PC-3 (cell line): ENCODE measurements around the gene JMJD4. TPM values are rescaled to one million over a fixed set of nuclear protein-coding genes. Genes with fewer than 3 reads are reported as not detected.

Experiments used
- ATAC-seq: fragments of 200-7000 bp; cut with Tn5 transposase; 2 replicates; pipeline ENCODE4 v1.9.1; 2020; ENCODE audit warnings: mild to moderate bottlenecking, moderate library complexity
- BruUV-seq: library from RNA; stranded (reverse); fragments of 400-500 nt; replicated peaks from 2 replicates; lab custom pipeline; 2021; lab: Mats Ljungman, UMichigan
- CTCF ChIA-PET: fragments of 300-600 bp; sonication (Branson Sonifier 250); formaldehyde crosslinking; loops from one replicate; lab custom pipeline; 2022; ENCODE audit warnings: antibody characterized with exemption; lab: Charles Lee
- POLR2A ChIA-PET: fragments of 300-600 bp; sonication (Branson Sonifier 250); formaldehyde crosslinking; loops from one replicate; lab custom pipeline; 2022; ENCODE audit warnings: antibody characterized with exemption; ENCODE audit not compliant: unreplicated experiment; lab: Charles Lee
- DNase-seq: peaks from one replicate; pipeline ENCODE4 v3.0.0-alpha.2; 2015
- H2AFZ ChIP-seq: fragments of 300-600 bp; sonication (generic); 2 replicates; pipeline ENCODE4 v1.6.0; 2016; ENCODE audit warnings: antibody characterized with exemption, low read length
- H3F3A ChIP-seq: fragments of 300-600 bp; sonication (generic); one replicate; pipeline ENCODE4 v1.6.0; 2017; ENCODE audit warnings: antibody characterized with exemption, low read length, control low read depth, mild to moderate bottlenecking; ENCODE audit not compliant: unreplicated experiment
- H3K27ac ChIP-seq: fragments of 300-600 bp; sonication (generic); 2 replicates; pipeline ENCODE4 v1.5.1; 2016; ENCODE audit warnings: mild to moderate bottlenecking, low read length
- H3K27me3 ChIP-seq: fragments of 300-600 bp; sonication (generic); 2 replicates; pipeline ENCODE4 v1.6.1; 2016; ENCODE audit warnings: low read length, mixed read lengths
- H3K36me3 ChIP-seq: fragments of 300-600 bp; sonication (generic); 2 replicates; pipeline ENCODE4 v1.6.1; 2016; ENCODE audit warnings: low read depth, mixed run types, low read length, mixed read lengths
- H3K4me1 ChIP-seq: fragments of 300-600 bp; sonication (generic); 2 replicates; pipeline ENCODE4 v1.5.1; 2016; ENCODE audit warnings: low read length; ENCODE audit not compliant: insufficient read depth
- H3K4me2 ChIP-seq: fragments of 300-600 bp; sonication (generic); 2 replicates; pipeline ENCODE4 v1.6.0; 2016; ENCODE audit warnings: low read length
- H3K4me3 ChIP-seq: fragments of 300-600 bp; sonication (generic); 2 replicates; pipeline ENCODE4 v1.5.1; 2016; ENCODE audit warnings: mild to moderate bottlenecking, low read length, mixed read lengths
- H3K79me2 ChIP-seq: fragments of 300-600 bp; sonication (generic); 2 replicates; pipeline ENCODE4 v1.6.1; 2017; ENCODE audit warnings: low read length, mixed read lengths
- H3K9ac ChIP-seq: fragments of 300-600 bp; sonication (generic); 2 replicates; pipeline ENCODE4 v1.6.0; 2016; ENCODE audit warnings: mild to moderate bottlenecking, low read length
- H3K9me2 ChIP-seq: fragments of 300-600 bp; sonication (generic); replicated peaks from 2 replicates; pipeline ENCODE4 v1.6.1; 2016; ENCODE audit warnings: mixed run types, low read length, mixed read lengths
- H3K9me3 ChIP-seq: fragments of 300-600 bp; sonication (generic); 2 replicates; pipeline ENCODE4 v1.6.1; 2016; ENCODE audit warnings: low read length, mixed read lengths
- H4K20me1 ChIP-seq: fragments of 300-600 bp; sonication (generic); 2 replicates; pipeline ENCODE4 v1.6.1; 2016; ENCODE audit warnings: low read length, mixed read lengths
- CTCF ChIP-seq: fragments of 300-600 bp; sonication (generic); conservative IDR thresholded peaks from 2 replicates; pipeline ENCODE4 v1.5.1; 2017; ENCODE audit warnings: antibody characterized with exemption, low read depth, mild to moderate bottlenecking, low read length
- EZH2 ChIP-seq: fragments of 300-600 bp; sonication (generic); IDR thresholded peaks from one replicate; pipeline ENCODE4 v1.6.1; 2017; ENCODE audit warnings: antibody characterized with exemption, mild to moderate bottlenecking, low read length; ENCODE audit not compliant: unreplicated experiment
- EZH2phosphoT487 ChIP-seq: fragments of 300-600 bp; sonication (generic); IDR thresholded peaks from 2 replicates; pipeline ENCODE4 v1.6.1; 2018; ENCODE audit warnings: mild to moderate bottlenecking, antibody characterized with exemption, low read length, borderline replicate concordance
- intact Hi-C: fragments of 100-400 bp; cut with micrococcal nuclease; formaldehyde crosslinking; loops from 2 replicates; pipeline ENCODE4 v1.9.0; 2023
- total RNA-seq: library from RNA; depleted of rRNA; stranded (reverse); fragments of >200 nt; gene quantifications from 2 replicates; pipeline ENCODE4 v1.2.3, GENCODE V29; 2014; rRNA removed

JMJD4 gene
- total RNA-seq, 1 experiment from 2014 or later = 80.5 TPM

GRCh38 chr1:227697321-227697864, 37.7 kb downstream of the JMJD4 start:
- Histone ChIP-seq H3K9me2 (no peaks in the 10 kb centered on the region), H3K27me3 (no peaks in the 10 kb centered on the region), H3K36me3 (no peaks in the 10 kb centered on the region; the same call in 1 of the 2 replicates), H3K79me2 (no peaks in the 10 kb centered on the region), H3K4me1 (no peaks in the 10 kb centered on the region), H3K27ac (no peak overlapping the region), H3K9me3 (peaks cover 40% of the 10 kb centered on the region), H3K4me2 (no peak overlapping the region), H3K4me3 (no peak overlapping the region), H2AFZ (no peak overlapping the region), H3F3A (no peaks in the 10 kb centered on the region), H3K9ac (no peak overlapping the region), H4K20me1 (no peaks in the 10 kb centered on the region)
- intact Hi-C loops = no loop called here
- no peak for ATAC-seq
- BruUV-seq = no TSS peak
- DNase-seq = no peak
- ChIA-PET POLR2A (no interaction called here), CTCF (no interaction called here)
- TF ChIP-seq EZH2 (no peak), CTCF (no peak), EZH2phosphoT487 (no peak)

- ATAC-seq = no peak
- no peaks in the 10 kb centered on the region for H3F3A ChIP-seq
- intact Hi-C loops = no loop called here
- H2AFZ ChIP-seq = no peak overlapping the region
- TF ChIP-seq EZH2 = no peak
- no peak for TF ChIP-seq EZH2phosphoT487
- TF ChIP-seq CTCF = no peak
- no peak overlapping the region for H3K4me2 ChIP-seq
- ChIA-PET CTCF (no interaction called here), POLR2A (no interaction called here)
- no peaks in the 10 kb centered on the region for H3K9me2 ChIP-seq
- H3K79me2 ChIP-seq = no peaks in the 10 kb centered on the region
- H3K27ac ChIP-seq = no peak overlapping the region
- no peaks in the 10 kb centered on the region for H3K4me1 ChIP-seq
- BruUV-seq = no TSS peak
- no peaks in the 10 kb centered on the region for H4K20me1 ChIP-seq
- peaks cover 40% of the 10 kb centered on the region for H3K9me3 ChIP-seq
- H3K4me3 ChIP-seq = no peak overlapping the region
- no peak for DNase-seq
- H3K36me3 ChIP-seq = no peaks in the 10 kb centered on the region
- H3K9ac ChIP-seq = no peak overlapping the region
- H3K27me3 ChIP-seq = no peaks in the 10 kb centered on the region
Measured at GRCh38 chr1:227685807-227686206, 49.3 kb downstream of the JMJD4 start.

Other genes with a start within 250 kb of the JMJD4 start
- 22.6 and 25.3 TPM in 2 replicates for gene ZNF678, start 171.7 kb downstream of the JMJD4 start, total RNA-seq
- 123 and 145 TPM in 2 replicates for gene SNAP47, start 133 bp upstream of the JMJD4 start, total RNA-seq
- gene PRSS38, start 80.4 kb upstream of the JMJD4 start, total RNA-seq = not detected in 2 replicates
- 22.2 and 36.6 TPM in 2 replicates for gene WNT9A, start 212.6 kb upstream of the JMJD4 start, total RNA-seq